ENCODE data around the gene GHRHR.

DNA sequence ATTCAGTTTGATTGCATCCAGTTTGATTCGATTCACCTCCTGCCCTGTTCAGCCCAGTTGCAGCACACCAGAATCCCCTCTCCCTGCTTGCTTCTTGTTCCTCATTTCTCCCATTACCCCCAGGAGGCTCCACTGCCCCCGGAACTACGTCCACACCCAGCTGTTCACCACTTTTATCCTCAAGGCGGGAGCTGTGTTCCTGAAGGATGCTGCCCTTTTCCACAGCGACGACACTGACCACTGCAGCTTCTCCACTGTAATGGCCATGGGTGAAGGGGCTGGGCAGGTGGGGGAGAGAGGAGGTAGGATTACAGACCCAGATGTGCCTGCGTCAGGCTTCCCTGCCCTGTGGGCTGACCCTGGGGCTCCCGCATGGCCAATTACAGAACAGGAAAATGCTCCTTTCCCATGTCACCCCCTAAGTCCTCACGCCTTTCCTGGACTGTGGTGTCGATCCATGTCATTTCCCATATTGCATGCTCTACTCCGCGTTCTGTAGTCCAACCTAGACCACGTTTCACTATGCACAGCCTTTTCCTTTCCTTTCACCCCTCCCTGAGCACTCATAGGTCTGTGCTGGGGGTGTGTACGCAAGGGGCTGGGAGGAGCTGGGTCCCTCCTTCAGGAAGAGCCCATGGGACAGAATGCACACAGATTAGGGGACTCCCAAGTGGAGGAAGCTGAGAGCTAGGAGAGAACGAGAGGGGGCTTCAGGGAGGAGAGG is 8.2 kb downstream of the GHRHR start:
- no peak for TF ChIP-seq EZH2 (IDR thresholded peaks at IDR 0.05)
- no peak for TF ChIP-seq FOXP2 (optimal IDR thresholded peaks at IDR 0.05; ENCODE audit: control extremely low read depth, extremely low read length, insufficient read depth)
